Muscle layer of duodenum (tissue), 2 donors: ENCODE measurements around the gene UBL7.

Experiments used
- H3K27ac ChIP-seq: one replicate; pipeline ENCODE4 v1.7.0; 2013; ENCODE audit warnings: mild to moderate bottlenecking, low read length
- H3K27me3 ChIP-seq: one replicate; pipeline ENCODE4 v1.7.0; 2013; ENCODE audit warnings: low read depth, mild to moderate bottlenecking, control low read depth, low read length
- H3K36me3 ChIP-seq, 2 donors: one replicate each; pipeline ENCODE4 v1.7.0; 2013; ENCODE audit warnings: low read length in 2 of 2, control low read depth in 1 of 2, mild to moderate bottlenecking in 1 of 2; ENCODE audit not compliant: insufficient read depth in 2 of 2, control insufficient read depth in 1 of 2
- H3K4me1 ChIP-seq, 2 donors: one replicate each; pipeline ENCODE4 v1.7.0; 2013; ENCODE audit warnings: low read length in 2 of 2, mild to moderate bottlenecking in 2 of 2, control low read depth in 1 of 2, moderate library complexity in 1 of 2; ENCODE audit not compliant: insufficient read depth in 2 of 2, control insufficient read depth in 1 of 2
- H3K4me3 ChIP-seq, 2 donors: one replicate each; pipeline ENCODE4 v1.7.0; 2013; ENCODE audit warnings: low read length in 2 of 2, low read depth in 1 of 2, mild to moderate bottlenecking in 1 of 2
- H3K9me3 ChIP-seq, 2 donors: one replicate each; pipeline ENCODE4 v1.7.0; 2013; ENCODE audit warnings: low read length in 2 of 2, control low read depth in 1 of 2, mild to moderate bottlenecking in 1 of 2; ENCODE audit not compliant: control insufficient read depth in 1 of 2
- donor health status: healthy.

Gene UBL7, protein sequence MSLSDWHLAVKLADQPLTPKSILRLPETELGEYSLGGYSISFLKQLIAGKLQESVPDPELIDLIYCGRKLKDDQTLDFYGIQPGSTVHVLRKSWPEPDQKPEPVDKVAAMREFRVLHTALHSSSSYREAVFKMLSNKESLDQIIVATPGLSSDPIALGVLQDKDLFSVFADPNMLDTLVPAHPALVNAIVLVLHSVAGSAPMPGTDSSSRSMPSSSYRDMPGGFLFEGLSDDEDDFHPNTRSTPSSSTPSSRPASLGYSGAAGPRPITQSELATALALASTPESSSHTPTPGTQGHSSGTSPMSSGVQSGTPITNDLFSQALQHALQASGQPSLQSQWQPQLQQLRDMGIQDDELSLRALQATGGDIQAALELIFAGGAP

DNA sequence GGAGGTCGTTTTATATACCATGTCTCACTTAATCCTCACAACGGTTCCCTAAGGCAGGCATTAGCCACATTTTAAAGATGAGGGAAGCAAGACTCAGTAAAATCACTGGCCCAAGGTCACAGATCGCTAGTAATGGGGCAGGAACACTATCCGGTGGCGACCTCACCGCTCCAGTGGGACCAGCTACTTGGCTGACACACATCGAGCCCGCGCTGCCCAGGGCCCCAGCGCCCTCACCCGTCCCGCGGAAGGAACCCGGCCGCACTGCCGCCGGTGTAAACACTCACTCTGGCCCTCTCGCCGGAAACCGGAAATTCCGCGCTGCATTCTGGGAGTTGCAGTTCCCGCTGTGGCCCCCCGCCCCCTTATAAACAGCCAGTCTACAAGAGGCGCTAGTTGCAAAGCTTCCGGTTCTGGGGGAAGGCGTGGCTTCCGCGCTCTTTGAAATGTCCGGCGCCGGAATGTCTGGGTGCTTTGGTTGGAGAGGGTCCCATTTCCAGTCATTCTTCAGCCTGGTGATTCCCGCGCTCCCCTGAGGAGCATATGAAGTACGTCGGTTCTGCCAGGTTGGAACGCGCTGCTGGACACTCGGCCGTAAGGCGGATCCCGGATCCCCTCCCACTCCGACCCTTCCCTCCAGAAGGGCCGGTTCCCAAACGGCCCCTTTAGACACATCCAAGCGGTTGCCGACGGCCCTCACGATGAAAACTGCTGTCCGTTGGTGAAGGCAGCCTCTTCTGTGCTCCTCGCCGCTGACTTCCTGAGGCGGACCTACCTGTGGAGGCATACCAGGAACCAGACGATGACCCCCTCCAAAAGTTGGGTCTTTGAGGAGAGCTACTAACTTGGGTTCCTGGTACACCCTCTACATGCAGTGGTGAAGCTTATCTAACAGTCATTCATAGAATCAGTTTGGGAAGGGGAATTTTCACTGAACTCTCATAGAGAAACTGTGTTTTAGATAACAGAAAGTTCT is at the start of gene UBL7:
TSS of gene UBL7 (minus strand) at position 290 of the 976 bp plus-strand sequence. CDS start 2,293 bp downstream, outside the sequence.
- Histone ChIP-seq H3K4me3 (peak within 1 kb of the TSS; percentile 96 to 99), H3K27ac (peak within 1 kb of the TSS; percentile 93), H3K9me3 (no peaks in the 10 kb centered on the region), H3K4me1 (peaks cover 6 to 17% of the 10 kb centered on the region in 2 donors), H3K27me3 (no peaks in the 10 kb centered on the region), H3K36me3 (peaks cover 0 to 9% of the 10 kb centered on the region in 2 donors)

DNA sequence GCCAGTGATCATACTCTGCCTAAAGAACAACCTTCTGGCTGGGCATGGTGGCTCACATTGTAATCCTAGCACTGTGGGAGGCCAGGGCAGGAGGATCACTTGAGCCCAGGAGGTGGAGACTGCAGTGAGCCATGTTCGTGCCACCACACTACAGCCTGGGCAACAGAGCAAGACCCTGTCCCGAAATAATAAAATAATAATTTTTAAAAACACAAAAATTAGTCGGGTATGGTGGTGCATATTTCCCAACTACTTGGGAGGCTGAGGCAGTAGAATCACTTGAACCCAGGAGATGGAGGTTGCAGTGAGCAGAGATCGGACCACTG is 45.5 kb upstream of the UBL7 start:
- no peaks in the 10 kb centered on the region for H3K4me1 ChIP-seq
- H3K36me3 ChIP-seq: no peaks in the 10 kb centered on the region
- no peaks in the 10 kb centered on the region for H3K9me3 ChIP-seq
- no peak overlapping the region for H3K27ac ChIP-seq
- no peak overlapping the region for H3K4me3 ChIP-seq
- H3K27me3 ChIP-seq: no peaks in the 10 kb centered on the region

DNA sequence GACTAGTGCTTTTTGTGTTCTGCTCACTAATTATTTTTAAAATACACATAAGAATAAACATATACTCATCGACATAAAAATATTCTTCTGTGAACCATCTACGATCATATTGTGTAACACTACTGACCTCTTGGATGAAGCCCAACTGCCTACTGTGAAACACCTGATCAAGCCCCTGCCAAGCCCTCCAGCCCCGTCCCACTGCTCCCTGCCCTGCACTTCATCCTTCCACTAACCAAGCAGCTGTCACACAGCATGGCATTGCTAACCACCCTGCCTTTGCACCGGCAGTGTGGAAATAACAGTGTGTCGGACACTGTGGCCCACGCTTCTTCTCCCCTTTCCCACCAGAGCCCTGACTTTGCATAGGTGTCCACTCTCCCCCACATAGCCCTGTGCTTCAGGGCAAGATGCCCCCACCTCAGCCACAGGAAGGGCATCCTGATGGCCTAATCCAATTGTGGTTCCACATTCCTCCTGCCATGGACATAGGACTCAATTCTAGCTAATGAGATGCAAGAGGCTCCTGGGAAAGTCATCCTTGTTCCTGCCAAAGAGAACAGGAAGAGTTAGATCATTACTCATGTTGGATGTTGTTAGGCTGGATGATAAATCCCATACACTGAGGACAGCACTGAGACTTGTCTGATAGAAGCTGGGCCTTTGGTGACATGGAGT is 45.0 kb upstream of the UBL7 start:
- Histone ChIP-seq H3K27me3 (no peaks in the 10 kb centered on the region), H3K27ac (no peak overlapping the region), H3K4me1 (no peaks in the 10 kb centered on the region), H3K9me3 (no peaks in the 10 kb centered on the region), H3K4me3 (no peak overlapping the region), H3K36me3 (no peaks in the 10 kb centered on the region)

DNA sequence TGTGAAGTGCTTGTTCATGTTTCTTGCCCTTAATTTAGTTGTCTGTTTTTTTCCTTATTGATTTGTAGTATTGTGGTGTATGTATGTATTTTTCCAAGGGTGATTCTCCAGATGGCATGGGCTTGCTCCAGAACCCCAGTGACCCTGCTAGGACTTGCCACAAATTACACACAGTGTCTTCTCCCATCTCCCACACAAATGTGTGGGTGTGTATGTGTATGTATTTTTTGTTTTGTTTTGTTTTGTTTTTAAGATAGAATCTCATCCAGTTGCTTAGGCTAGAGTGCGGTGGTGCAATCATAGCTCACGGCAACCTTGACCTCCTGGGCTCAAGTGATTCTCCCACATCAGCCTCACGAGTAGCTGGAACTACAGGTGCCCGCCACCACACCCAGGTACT is 43.9 kb upstream of the UBL7 start:
- H3K27ac ChIP-seq: no peak overlapping the region
- no peak overlapping the region for H3K4me3 ChIP-seq
- no peaks in the 10 kb centered on the region for H3K27me3 ChIP-seq
- H3K9me3 ChIP-seq: no peaks in the 10 kb centered on the region
- no peaks in the 10 kb centered on the region for H3K36me3 ChIP-seq
- no peaks in the 10 kb centered on the region for H3K4me1 ChIP-seq

DNA sequence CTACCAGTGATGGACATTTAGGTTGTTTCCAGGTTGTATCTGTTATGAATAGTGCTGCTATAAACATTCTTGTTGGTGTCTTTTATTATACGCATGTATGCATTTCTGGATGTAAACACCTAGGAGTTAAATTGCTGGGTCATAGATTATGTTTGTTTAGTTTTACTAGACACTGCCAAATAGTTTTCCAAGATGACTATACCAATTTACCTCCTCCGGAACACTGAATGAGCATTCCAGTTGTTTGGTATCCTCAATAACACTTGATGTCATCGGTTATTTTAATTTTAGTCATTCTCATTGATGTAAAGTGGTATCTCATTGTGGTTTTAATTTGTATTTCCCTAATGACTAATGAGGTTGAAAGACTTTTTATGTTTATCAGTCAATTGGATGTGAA is 43.5 kb upstream of the UBL7 start:
- H3K36me3 ChIP-seq: no peaks in the 10 kb centered on the region
- no peaks in the 10 kb centered on the region for H3K9me3 ChIP-seq
- H3K4me3 ChIP-seq: no peak overlapping the region
- H3K4me1 ChIP-seq: no peaks in the 10 kb centered on the region
- no peaks in the 10 kb centered on the region for H3K27me3 ChIP-seq
- H3K27ac ChIP-seq: no peak overlapping the region

DNA sequence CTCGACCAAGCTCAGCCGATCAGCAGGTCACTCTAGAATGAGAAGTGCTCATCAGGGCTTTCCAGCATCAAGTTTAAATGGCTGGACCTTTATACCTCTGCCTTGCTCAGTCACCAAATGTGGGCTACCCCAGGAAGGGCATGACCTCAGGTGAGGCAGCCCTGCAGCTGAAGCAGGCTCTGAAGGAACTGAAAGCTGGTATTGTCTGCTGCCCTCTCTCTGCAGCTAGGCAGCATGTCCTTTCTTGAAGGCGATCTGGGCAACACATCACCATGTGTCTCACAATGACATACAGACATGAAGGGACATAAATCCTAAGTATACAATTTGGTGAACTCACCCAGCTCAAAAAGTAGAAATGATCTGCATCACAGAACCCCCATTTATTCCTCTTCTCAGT is 41.3 kb upstream of the UBL7 start:
- H3K27ac ChIP-seq: no peak overlapping the region
- no peaks in the 10 kb centered on the region for H3K4me1 ChIP-seq
- no peak overlapping the region for H3K4me3 ChIP-seq
- no peaks in the 10 kb centered on the region for H3K36me3 ChIP-seq
- H3K9me3 ChIP-seq: no peaks in the 10 kb centered on the region
- H3K27me3 ChIP-seq: no peaks in the 10 kb centered on the region

DNA sequence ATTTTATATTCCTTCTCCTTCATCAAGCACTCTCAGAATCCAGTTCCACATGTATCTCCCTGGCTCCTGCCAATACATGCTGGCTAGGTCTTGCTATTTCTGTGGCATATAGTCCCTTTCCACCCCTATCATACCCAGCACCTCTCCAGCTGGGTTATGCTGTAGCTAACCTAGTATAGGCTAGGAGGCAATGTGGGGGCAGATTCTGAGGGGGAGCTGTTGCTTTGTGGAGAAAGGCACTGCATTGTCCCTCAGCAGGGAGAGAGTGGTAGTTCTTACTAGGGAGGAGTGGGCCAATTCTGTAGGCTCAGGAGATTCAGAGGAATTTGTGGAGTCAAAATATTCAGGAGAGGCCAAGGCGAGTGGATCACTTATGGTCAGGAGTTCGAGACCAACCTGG is 39.4 kb upstream of the UBL7 start:
- no peaks in the 10 kb centered on the region for H3K36me3 ChIP-seq
- H3K27ac ChIP-seq: no peak overlapping the region
- no peaks in the 10 kb centered on the region for H3K9me3 ChIP-seq
- H3K4me3 ChIP-seq: no peak overlapping the region
- no peaks in the 10 kb centered on the region for H3K4me1 ChIP-seq
- H3K27me3 ChIP-seq: no peaks in the 10 kb centered on the region

DNA sequence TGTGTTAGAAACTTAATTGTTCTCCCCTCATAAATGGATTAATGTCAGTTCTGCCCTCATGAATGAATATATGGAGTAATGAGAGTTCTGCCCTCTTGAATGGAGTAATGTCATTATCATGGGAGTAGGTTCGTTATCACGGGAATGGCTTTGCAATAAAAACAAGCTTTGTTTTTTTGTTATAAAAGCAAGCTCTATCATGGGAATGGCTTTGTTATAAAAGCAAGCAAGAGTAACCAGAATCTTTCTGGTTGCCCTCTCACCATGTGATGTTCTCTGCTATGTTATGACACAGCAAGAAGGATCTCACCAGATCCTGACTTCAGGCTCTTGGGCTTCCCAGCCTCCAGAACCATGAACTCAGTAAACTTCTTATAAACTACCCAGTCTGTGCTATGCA is 38.4 kb upstream of the UBL7 start:
- no peaks in the 10 kb centered on the region for H3K27me3 ChIP-seq
- H3K36me3 ChIP-seq: no peaks in the 10 kb centered on the region
- H3K4me3 ChIP-seq: no peak overlapping the region
- H3K9me3 ChIP-seq: no peaks in the 10 kb centered on the region
- no peak overlapping the region for H3K27ac ChIP-seq
- H3K4me1 ChIP-seq: no peaks in the 10 kb centered on the region

DNA sequence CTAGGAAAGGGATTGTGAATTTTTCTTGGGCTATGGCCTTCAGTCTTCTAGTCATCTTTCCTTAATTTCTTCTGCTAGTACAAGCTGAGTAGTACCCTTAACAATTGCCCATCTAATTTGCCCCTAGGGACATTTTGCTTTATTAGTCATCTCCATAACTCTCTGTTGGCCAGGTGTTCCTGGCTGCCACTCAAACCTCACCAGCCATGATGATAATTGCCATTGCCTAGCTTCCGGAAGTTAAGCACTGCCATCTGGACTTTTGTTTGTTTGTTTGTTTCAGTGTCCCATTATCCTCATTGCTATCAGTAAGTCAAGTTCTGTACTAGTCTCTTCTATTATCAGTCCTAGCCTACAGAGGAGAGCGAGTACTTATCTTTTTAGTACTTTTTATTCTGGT is 36.6 kb upstream of the UBL7 start:
- H3K27ac ChIP-seq: no peak overlapping the region
- no peak overlapping the region for H3K4me3 ChIP-seq

DNA sequence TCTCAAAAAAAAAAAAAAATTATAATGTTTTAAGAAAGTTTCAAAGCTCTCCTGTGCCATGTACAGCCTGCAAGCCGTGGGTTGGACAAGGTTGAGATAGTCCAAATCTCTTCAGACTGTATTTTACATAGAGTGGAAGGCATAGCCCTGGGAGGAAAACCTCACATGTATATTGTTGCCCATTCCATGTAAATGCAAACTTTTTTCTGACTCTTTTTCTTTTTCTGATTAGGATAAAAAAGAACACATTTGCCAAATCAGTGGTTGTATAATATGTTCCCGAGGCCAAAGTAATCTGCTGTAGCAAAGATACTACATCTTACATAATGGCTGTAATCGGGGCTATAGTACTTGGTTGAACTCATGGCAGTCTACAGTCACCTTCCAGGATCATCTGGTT is 35.7 kb upstream of the UBL7 start:
- H3K27me3 ChIP-seq: no peaks in the 10 kb centered on the region
- no peaks in the 10 kb centered on the region for H3K4me1 ChIP-seq
- H3K36me3 ChIP-seq: no peaks in the 10 kb centered on the region
- no peak overlapping the region for H3K4me3 ChIP-seq
- H3K27ac ChIP-seq: no peak overlapping the region
- no peaks in the 10 kb centered on the region for H3K9me3 ChIP-seq

More for the DNA sequence above, 36.6 kb upstream of the UBL7 start:
- Histone ChIP-seq H3K36me3 (no peaks in the 10 kb centered on the region), H3K27me3 (no peaks in the 10 kb centered on the region), H3K4me1 (no peaks in the 10 kb centered on the region), H3K9me3 (no peaks in the 10 kb centered on the region)

DNA sequence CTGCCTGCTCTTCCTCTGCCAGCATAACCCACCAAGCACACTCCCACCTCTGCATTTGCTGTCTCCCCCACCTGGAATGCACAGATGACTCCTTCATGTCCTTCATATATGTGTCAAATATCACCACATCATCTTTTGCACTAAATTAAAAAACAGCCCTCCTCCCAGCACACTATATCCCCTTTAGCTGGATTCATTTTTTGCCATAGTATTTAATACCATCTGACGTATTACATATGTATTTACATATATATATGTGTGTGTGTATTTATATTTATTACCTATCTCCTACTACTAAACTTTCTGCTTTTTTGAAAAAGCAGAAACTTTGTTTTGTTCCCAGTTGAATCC is 29.4 kb upstream of the UBL7 start:
- Histone ChIP-seq H3K9me3 (no peaks in the 10 kb centered on the region), H3K27ac (no peak overlapping the region), H3K36me3 (no peaks in the 10 kb centered on the region), H3K4me3 (no peak overlapping the region), H3K27me3 (no peaks in the 10 kb centered on the region), H3K4me1 (no peaks in the 10 kb centered on the region)
